Activated naive CD4-positive, alpha-beta T cell treated with anti-CD3 and anti-CD28 coated beads for 36 hours (primary cell): ENCODE results near the gene DCXR. TPM values are rescaled to one million over a fixed set of nuclear protein-coding genes. Genes with fewer than 3 reads are reported as not detected.

Experiments
- CTCF ChIA-PET: fragments of 350-600 bp; sonication (Branson Sonifier 250); formaldehyde crosslinking; loops from one replicate; lab custom pipeline; 2021; ENCODE audit warnings: antibody characterized with exemption; lab: Charles Lee
- DNase-seq: peaks from one replicate; pipeline ENCODE4 v3.0.0-alpha.2; 2020
- H3K27ac Mint-ChIP-seq: one replicate; pipeline ENCODE4 v1.8.0; 2021; ENCODE audit warnings: mild to moderate bottlenecking, mixed read lengths
- H3K27me3 Mint-ChIP-seq: one replicate; pipeline ENCODE4 v1.8.0; 2021; ENCODE audit warnings: low read depth, mixed read lengths
- H3K36me3 Mint-ChIP-seq: one replicate; pipeline ENCODE4 v1.8.0; 2021; ENCODE audit warnings: low read depth, mixed read lengths
- H3K4me1 Mint-ChIP-seq: one replicate; pipeline ENCODE4 v1.8.0; 2021; ENCODE audit warnings: low read depth, mixed read lengths
- H3K4me3 Mint-ChIP-seq: one replicate; pipeline ENCODE4 v1.8.0; 2021; ENCODE audit warnings: mild to moderate bottlenecking, moderate library complexity, mixed read lengths
- H3K9me3 Mint-ChIP-seq: one replicate; pipeline ENCODE4 v1.8.0; 2021; ENCODE audit warnings: mixed read lengths
- intact Hi-C: fragments of 100-400 bp; cut with micrococcal nuclease; formaldehyde crosslinking; loops from one replicate; pipeline ENCODE4 v1.15.1; 2023
- total RNA-seq, 2 experiments: library from RNA; stranded (reverse); gene quantifications; one replicate each; pipeline ENCODE4 v1.2.3, GENCODE V29; 2021

DCXR gene
- total RNA-seq: 100 to 1,000 TPM; 139 to 146 TPM

- Mint-ChIP-seq H3K27me3 (no peaks in the 10 kb centered on the region), H3K4me3 (peak within 1 kb of the TSS; percentile 85), H3K36me3 (peaks cover 2% of the 10 kb centered on the region), H3K27ac (peak within 1 kb of the TSS; percentile 82), H3K9me3 (no peaks in the 10 kb centered on the region), H3K4me1 (peaks cover 22% of the 10 kb centered on the region)
- peak; percentile 96 for DNase-seq
- CTCF ChIA-PET: interaction anchor here (0.6 to 1.6 kb wide), 14 partner anchors 9 to 448 kb away, joined by 3 to 6 read pairs (median 4); partner anchors contain the start of genes CENPX and LRRC45
- intact Hi-C loops: loop anchor here (1.0 to 10.0 kb wide), 3 partner anchors 14 to 318 kb away; partner anchors contain the start of genes FASN, LRRC45 and TEX19
These were observed at the start of gene DCXR for GRCh38 chr17:82037092-82037888. Gene DCXR, minus strand, starts transcription at chr17:82037697. Its CDS starts 15 bp downstream, at chr17:82037682.

GRCh38 chr17:82085931-82086764, 48.7 kb upstream of the DCXR start:
- intact Hi-C loops: no loop called here
- Mint-ChIP-seq H3K9me3 (no peaks in the 10 kb centered on the region), H3K27ac (no peak overlapping the region), H3K27me3 (no peaks in the 10 kb centered on the region), H3K4me1 (no peaks in the 10 kb centered on the region), H3K4me3 (no peak overlapping the region), H3K36me3 (peaks cover 30% of the 10 kb centered on the region)
- DNase-seq: no peak
- CTCF ChIA-PET: no interaction called here

GRCh38 chr17:82085031-82085861, 47.7 kb upstream of the DCXR start:
- Mint-ChIP-seq H3K36me3 (peaks cover 26% of the 10 kb centered on the region), H3K9me3 (no peaks in the 10 kb centered on the region), H3K27ac (no peak overlapping the region), H3K27me3 (no peaks in the 10 kb centered on the region), H3K4me1 (no peaks in the 10 kb centered on the region), H3K4me3 (no peak overlapping the region)
- intact Hi-C loops: no loop called here
- CTCF ChIA-PET: no interaction called here
- no peak for DNase-seq

GRCh38 chr17:82084373-82085030, 47.0 kb upstream of the DCXR start:
- DNase-seq: no peak
- H3K9me3 Mint-ChIP-seq: no peaks in the 10 kb centered on the region
- H3K4me1 Mint-ChIP-seq: no peaks in the 10 kb centered on the region
- H3K27ac Mint-ChIP-seq: no peak overlapping the region
- H3K27me3 Mint-ChIP-seq: no peaks in the 10 kb centered on the region
- intact Hi-C loops: no loop called here
- CTCF ChIA-PET: no interaction called here
- no peak overlapping the region for H3K4me3 Mint-ChIP-seq
- peaks cover 32% of the 10 kb centered on the region for H3K36me3 Mint-ChIP-seq

GRCh38 chr17:82083533-82084359, 46.2 kb upstream of the DCXR start:
- CTCF ChIA-PET: no interaction called here
- Mint-ChIP-seq H3K36me3 (peaks cover 36% of the 10 kb centered on the region), H3K27me3 (no peaks in the 10 kb centered on the region), H3K4me1 (no peaks in the 10 kb centered on the region), H3K4me3 (no peak overlapping the region), H3K27ac (no peak overlapping the region), H3K9me3 (no peaks in the 10 kb centered on the region)
- no peak for DNase-seq
- intact Hi-C loops: no loop called here

GRCh38 chr17:82083009-82083408, 45.5 kb upstream of the DCXR start:
- CTCF ChIA-PET: no interaction called here
- H3K36me3 Mint-ChIP-seq: peaks cover 35% of the 10 kb centered on the region
- intact Hi-C loops: no loop called here
- H3K27ac Mint-ChIP-seq: no peak overlapping the region
- H3K4me3 Mint-ChIP-seq: no peak overlapping the region
- no peaks in the 10 kb centered on the region for H3K27me3 Mint-ChIP-seq
- no peaks in the 10 kb centered on the region for H3K4me1 Mint-ChIP-seq
- no peak for DNase-seq
- no peaks in the 10 kb centered on the region for H3K9me3 Mint-ChIP-seq

GRCh38 chr17:82082456-82082855, 45.0 kb upstream of the DCXR start:
- H3K36me3 Mint-ChIP-seq: peaks cover 34% of the 10 kb centered on the region
- H3K4me3 Mint-ChIP-seq: no peak overlapping the region
- H3K27me3 Mint-ChIP-seq: no peaks in the 10 kb centered on the region
- H3K27ac Mint-ChIP-seq: no peak overlapping the region
- CTCF ChIA-PET: no interaction called here
- no peaks in the 10 kb centered on the region for H3K4me1 Mint-ChIP-seq
- H3K9me3 Mint-ChIP-seq: no peaks in the 10 kb centered on the region
- DNase-seq: no peak
- intact Hi-C loops: no loop called here

- no peak overlapping the region for H3K27ac Mint-ChIP-seq
- CTCF ChIA-PET: no interaction called here
- peaks cover 34% of the 10 kb centered on the region for H3K36me3 Mint-ChIP-seq
- no peak overlapping the region for H3K4me3 Mint-ChIP-seq
- H3K9me3 Mint-ChIP-seq: no peaks in the 10 kb centered on the region
- no peaks in the 10 kb centered on the region for H3K4me1 Mint-ChIP-seq
- H3K27me3 Mint-ChIP-seq: no peaks in the 10 kb centered on the region
- intact Hi-C loops: no loop called here
- no peak for DNase-seq
These were observed 44.5 kb upstream of the DCXR start for GRCh38 chr17:82081966-82082365.

GRCh38 chr17:82081546-82081945, 44.0 kb upstream of the DCXR start:
- DNase-seq: no peak
- Mint-ChIP-seq H3K27ac (no peak overlapping the region), H3K9me3 (no peaks in the 10 kb centered on the region), H3K4me1 (no peaks in the 10 kb centered on the region), H3K27me3 (no peaks in the 10 kb centered on the region), H3K36me3 (peaks cover 34% of the 10 kb centered on the region), H3K4me3 (no peak overlapping the region)
- CTCF ChIA-PET: no interaction called here
- intact Hi-C loops: no loop called here

GRCh38 chr17:82080789-82081464, 43.4 kb upstream of the DCXR start:
- Mint-ChIP-seq H3K36me3 (peaks cover 34% of the 10 kb centered on the region), H3K4me3 (no peak overlapping the region), H3K9me3 (no peaks in the 10 kb centered on the region), H3K27me3 (no peaks in the 10 kb centered on the region), H3K27ac (no peak overlapping the region), H3K4me1 (no peaks in the 10 kb centered on the region)
- intact Hi-C loops: no loop called here
- CTCF ChIA-PET: no interaction called here
- no peak for DNase-seq
